Naive thymus-derived CD4-positive, alpha-beta T cell (primary cell): ENCODE measurements around the gene LDHB. TPM values are rescaled to one million over a fixed set of nuclear protein-coding genes. Genes with fewer than 3 reads are reported as not detected.
"Not testable (repeated sequence)": the region's sequence is repeated elsewhere in the genome, so short reads cannot be mapped to it uniquely, and the experiment has no call there.

ENCODE experiments used
- ATAC-seq: fragments of 150-1000 bp; cut with Tn5 transposase; 2 replicates; pipeline ENCODE4 v1.10.0; 2021; ENCODE audit warnings: mild to moderate bottlenecking, moderate library complexity
- CTCF ChIA-PET: fragments of 350-600 bp; sonication (Branson Sonifier 250); formaldehyde crosslinking; loops from one replicate; lab custom pipeline; 2021; ENCODE audit warnings: antibody characterized with exemption; lab: Charles Lee
- POLR2A ChIA-PET: fragments of 350-600 bp; sonication (Branson Sonifier 250); formaldehyde crosslinking; loops from one replicate; lab custom pipeline; 2021; ENCODE audit warnings: antibody characterized with exemption, inconsistent platforms; lab: Charles Lee
- DNase-seq, 9 donors: peaks; one replicate each; pipeline versions ENCODE4 v3.0.0 to v3.0.0-alpha.2; 2020 to 2022; ENCODE audit warnings: mixed read lengths in 1 of 9
- H3K27ac ChIP-seq: one replicate; pipeline ENCODE4 v1.7.0; 2013; ENCODE audit warnings: mild to moderate bottlenecking, low read depth, low read length, moderate library complexity
- H3K27me3 ChIP-seq, 2 donors: one replicate each; pipeline ENCODE4 v1.7.0; 2013; ENCODE audit warnings: low read length in 2 of 2, mild to moderate bottlenecking in 2 of 2, moderate library complexity in 2 of 2; ENCODE audit not compliant: control insufficient read depth in 2 of 2, insufficient read depth in 2 of 2
- H3K36me3 ChIP-seq, 3 experiments: 1 replicate in 2 of 3; 2 replicates in 1 of 3; pipeline ENCODE4 v1.7.0; 2013; ENCODE audit warnings: low read length in 3 of 3, mild to moderate bottlenecking in 3 of 3, moderate library complexity in 1 of 3; ENCODE audit not compliant: insufficient read depth in 3 of 3, control insufficient read depth in 2 of 3
- H3K4me1 ChIP-seq, 2 donors: one replicate each; pipeline ENCODE4 v1.7.0; 2013; ENCODE audit warnings: low read length in 2 of 2, mild to moderate bottlenecking in 2 of 2, moderate library complexity in 1 of 2; ENCODE audit not compliant: control insufficient read depth in 2 of 2, insufficient read depth in 2 of 2
- H3K4me3 ChIP-seq: 2 replicates; pipeline ENCODE4 v1.7.0; 2013; ENCODE audit warnings: mild to moderate bottlenecking, low read length
- H3K9me3 ChIP-seq, 3 experiments: 1 replicate in 2 of 3; 2 replicates in 1 of 3; pipeline ENCODE4 v1.7.0; 2013; ENCODE audit warnings: low read length in 3 of 3; ENCODE audit not compliant: control insufficient read depth in 2 of 3
- H3K27ac Mint-ChIP-seq, 9 donors: one replicate each; pipeline ENCODE4 v1.8.0; 2020 to 2022; ENCODE audit warnings: mixed read lengths in 9 of 9, mild to moderate bottlenecking in 8 of 9, moderate library complexity in 5 of 9, inconsistent platforms in 2 of 9
- H3K27me3 Mint-ChIP-seq, 5 donors: one replicate each; pipeline ENCODE4 v1.8.0; 2021 to 2022; ENCODE audit warnings: mixed read lengths in 5 of 5, mild to moderate bottlenecking in 1 of 5
- H3K36me3 Mint-ChIP-seq, 5 donors: one replicate each; pipeline ENCODE4 v1.8.0; 2020 to 2022; ENCODE audit warnings: mixed read lengths in 5 of 5, mild to moderate bottlenecking in 3 of 5, inconsistent platforms in 1 of 5
- H3K4me1 Mint-ChIP-seq, 7 donors: one replicate each; pipeline ENCODE4 v1.8.0; 2020 to 2022; ENCODE audit warnings: mixed read lengths in 7 of 7, mild to moderate bottlenecking in 3 of 7, inconsistent platforms in 1 of 7
- H3K4me3 Mint-ChIP-seq, 10 donors: one replicate each; pipeline ENCODE4 v1.8.0; 2020 to 2022; ENCODE audit warnings: mild to moderate bottlenecking in 10 of 10, mixed read lengths in 10 of 10, moderate library complexity in 6 of 10, inconsistent platforms in 2 of 10
- H3K9me3 Mint-ChIP-seq, 11 donors: one replicate each; pipeline ENCODE4 v1.8.0; 2020 to 2022; ENCODE audit warnings: mixed read lengths in 11 of 11, mild to moderate bottlenecking in 4 of 11, inconsistent platforms in 1 of 11, moderate library complexity in 1 of 11
- intact Hi-C, 2 donors: fragments of 100-400 bp; cut with micrococcal nuclease; formaldehyde crosslinking; loops; one replicate each; pipeline ENCODE4 v1.15.1; 2023
- polyA plus RNA-seq, 2 donors: library from polyadenylated mRNA; unstranded; fragments of 300-500 nt; fragmentation: Illumina TruSeq; gene quantifications; one replicate each; pipeline ENCODE4 v1.2.3, GENCODE V29; 2021
- total RNA-seq, 6 experiments: library from RNA in 5 of 6; stranded (reverse) in 5 of 6; gene quantifications; 1 replicate in 5 of 6; 2 replicates in 1 of 6; pipeline ENCODE4 v1.2.3 and lab custom pipeline; 2021 to 2026

Gene LDHB
- total and polyA plus RNA-seq, 7 experiments from 2014 or later = 630 to 2,849 (median 1,265) TPM

DNA sequence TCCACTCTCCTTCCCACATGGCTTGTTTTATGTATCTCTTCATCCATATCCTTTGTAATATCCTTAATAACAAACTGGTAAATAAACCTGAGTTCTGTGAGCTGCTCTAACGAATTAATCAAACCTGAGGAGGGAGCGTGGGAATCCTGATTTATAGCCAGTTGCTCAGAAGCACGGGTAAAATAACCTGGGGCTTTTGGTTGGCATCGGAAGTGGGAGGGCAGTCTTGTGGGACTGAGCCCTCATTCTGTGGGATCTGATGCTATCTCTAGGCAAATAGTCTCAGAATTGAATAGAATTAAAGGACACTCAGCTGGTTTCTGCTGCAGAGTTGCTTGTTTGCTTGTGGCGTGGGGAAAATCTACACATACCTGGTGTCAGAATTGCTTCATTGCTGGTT lies 17.5 kb upstream of the LDHB start:
- ATAC-seq = no peak
- H3K9me3 Mint-ChIP-seq = peaks cover 0 to 2% (median 0%) of the 10 kb centered on the region in 11 donors
- H3K27ac Mint-ChIP-seq = peak overlapping the region in 8 of 9 donors; percentile 50 to 92 (median 84)
- no peaks in the 10 kb centered on the region for H3K27me3 ChIP-seq
- peaks cover 6 to 50% of the 10 kb centered on the region in 2 donors for H3K4me1 ChIP-seq
- ChIA-PET CTCF (no interaction called here), POLR2A (interaction anchor here (0.6 to 6.9 kb wide), 3 partner anchors 13 to 27 kb away, joined by 3 to 54 read pairs (median 19); partner anchors contain the start of gene LDHB)
- H3K36me3 Mint-ChIP-seq = no peaks in the 10 kb centered on the region
- H3K4me1 Mint-ChIP-seq = peaks cover 26 to 67% (median 60%) of the 10 kb centered on the region in 7 donors
- H3K36me3 ChIP-seq = no peaks in the 10 kb centered on the region
- peaks cover 0 to 10% (median 0%) of the 10 kb centered on the region in 5 donors for H3K27me3 Mint-ChIP-seq
- intact Hi-C loops = loop anchor here (5.0 kb wide), 4 partner anchors 33 to 428 kb away; partner anchors contain the start of gene PYROXD1 (in 1 of the 2)
- H3K4me3 Mint-ChIP-seq = peak overlapping the region in 3 of 10 donors; percentile 49 to 91 (median 72)
- H3K4me3 ChIP-seq = no peak overlapping the region
- H3K9me3 ChIP-seq = no peaks in the 10 kb centered on the region
- no peak for DNase-seq
- H3K27ac ChIP-seq = peak overlapping the region; percentile 58

DNA sequence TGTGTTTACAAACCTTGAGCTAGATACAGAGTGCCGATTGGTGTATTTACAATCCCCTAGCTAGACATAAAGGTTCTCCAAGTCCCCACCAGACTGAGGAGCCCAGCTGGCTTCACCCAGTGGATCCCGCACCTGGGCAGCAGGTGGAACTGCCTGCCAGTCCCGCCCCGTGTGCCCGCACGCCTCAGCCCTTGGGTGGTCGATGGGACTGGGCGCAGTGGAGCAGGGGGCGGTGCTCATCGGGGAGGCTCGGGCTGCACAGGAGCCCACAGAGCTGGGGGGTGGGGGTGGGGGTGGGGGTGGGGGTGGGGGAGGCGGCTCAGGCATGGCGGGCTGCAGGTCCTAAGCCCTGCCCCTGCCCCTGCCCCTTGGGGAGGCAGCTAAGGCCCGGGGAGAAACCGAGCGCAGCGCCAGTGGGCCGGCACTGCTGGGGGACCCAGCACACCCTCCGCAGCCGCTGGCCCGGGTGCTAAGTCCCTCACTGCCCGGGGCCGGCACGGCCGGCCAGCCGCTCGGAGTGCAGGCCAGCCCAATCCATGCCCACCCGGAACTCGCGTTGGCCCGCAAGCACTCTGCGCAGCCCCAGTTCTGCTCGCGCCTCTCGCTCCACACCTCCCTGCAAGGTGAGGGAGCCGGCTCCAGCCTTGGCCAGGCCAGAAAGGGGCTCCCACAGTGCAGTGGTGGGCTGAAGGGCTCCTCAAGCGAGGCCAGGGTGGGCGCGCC lies 16.3 kb upstream of the LDHB start:
- H3K27ac ChIP-seq, H3K36me3 ChIP-seq, H3K4me3 ChIP-seq, ATAC-seq, H3K36me3 Mint-ChIP-seq, DNase-seq, H3K9me3 ChIP-seq, CTCF ChIA-PET, H3K4me3 Mint-ChIP-seq, H3K27me3 ChIP-seq, intact Hi-C loops, H3K9me3 Mint-ChIP-seq: not testable (repeated sequence)
- POLR2A ChIA-PET = interaction anchor here (0.9 to 3.3 kb wide), 2 partner anchors 16 to 54 kb away, joined by 3 to 19 read pairs; partner anchors contain the start of gene LDHB
- H3K4me1 ChIP-seq = peaks cover 6 to 39% of the 10 kb centered on the region in 2 donors
- peaks cover 22 to 57% (median 49%) of the 10 kb centered on the region in 7 donors for H3K4me1 Mint-ChIP-seq
- peaks cover 0 to 18% (median 0%) of the 10 kb centered on the region in 5 donors for H3K27me3 Mint-ChIP-seq
- H3K27ac Mint-ChIP-seq = peak overlapping the region in 1 of 9 donors; percentile 84

DNA sequence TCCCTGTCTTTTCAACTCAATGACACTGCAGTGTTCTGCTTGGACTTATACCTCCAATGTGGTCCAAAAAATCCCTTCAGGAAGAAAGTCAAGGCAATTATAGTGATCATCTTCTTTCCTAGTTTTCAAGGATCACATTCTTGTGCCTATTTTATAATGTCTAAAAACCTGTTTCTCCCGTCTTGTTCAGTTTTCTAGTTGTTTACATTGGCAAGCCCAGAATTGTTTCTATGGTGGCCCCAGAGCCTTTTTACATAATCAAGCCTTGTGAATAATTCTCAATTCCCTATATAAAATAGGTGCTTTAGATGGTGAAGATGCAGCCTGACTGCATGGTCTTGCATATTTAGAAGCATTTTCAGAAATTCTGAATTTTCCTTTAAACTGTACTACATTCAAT lies 14.5 kb upstream of the LDHB start:
- Mint-ChIP-seq H3K36me3 (peaks cover 0 to 3% (median 0%) of the 10 kb centered on the region in 5 donors), H3K27me3 (peaks cover 0 to 25% (median 0%) of the 10 kb centered on the region in 5 donors), H3K4me3 (no peak overlapping the region), H3K27ac (peak overlapping the region in 1 of 9 donors; percentile 62), H3K4me1 (peaks cover 10 to 39% (median 30%) of the 10 kb centered on the region in 7 donors), H3K9me3 (peaks cover 0 to 2% (median 0%) of the 10 kb centered on the region in 11 donors)
- intact Hi-C loops = no loop called here
- Histone ChIP-seq H3K4me3 (no peak overlapping the region), H3K9me3 (no peaks in the 10 kb centered on the region), H3K36me3 (no peaks in the 10 kb centered on the region), H3K27ac (no peak overlapping the region), H3K4me1 (peaks cover 6 to 20% of the 10 kb centered on the region in 2 donors), H3K27me3 (no peaks in the 10 kb centered on the region)
- CTCF ChIA-PET = no interaction called here
- POLR2A ChIA-PET = interaction anchor here (0.8 to 3.3 kb wide), 2 partner anchors 14 to 15 kb away, joined by 3 to 19 read pairs; partner anchors contain the start of gene LDHB
- no peak for DNase-seq
- ATAC-seq = no peak

DNA sequence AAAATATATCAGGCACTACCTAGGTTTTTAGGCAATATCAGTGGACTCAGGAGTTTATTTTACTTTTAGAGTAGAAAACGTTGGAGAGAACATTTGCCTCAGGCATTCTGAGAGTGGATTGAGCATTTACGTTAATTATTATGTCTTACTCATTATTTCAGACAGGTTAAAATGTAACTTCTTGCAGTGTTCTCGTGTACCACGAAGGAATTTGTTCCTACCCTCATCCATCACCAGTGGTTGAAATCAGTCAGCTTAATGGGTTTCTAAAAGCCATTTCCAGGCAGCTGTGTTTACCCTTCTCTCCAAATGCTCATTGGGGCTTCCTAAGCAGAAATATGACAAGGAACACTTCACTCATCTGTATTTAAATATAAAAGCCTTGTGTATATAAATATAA lies 9.1 kb upstream of the LDHB start:
- H3K27me3 ChIP-seq = no peaks in the 10 kb centered on the region
- Mint-ChIP-seq H3K4me1 (peaks cover 0 to 21% (median 3%) of the 10 kb centered on the region in 7 donors), H3K9me3 (no peaks in the 10 kb centered on the region), H3K27ac (no peak overlapping the region), H3K27me3 (peaks cover 0 to 25% (median 0%) of the 10 kb centered on the region in 5 donors), H3K36me3 (peaks cover 0 to 3% (median 0%) of the 10 kb centered on the region in 5 donors), H3K4me3 (no peak overlapping the region)
- ATAC-seq (no peak), DNase-seq (no peak)
- no peaks in the 10 kb centered on the region for H3K9me3 ChIP-seq
- ChIA-PET POLR2A (interaction anchor here (0.7 to 2.7 kb wide), 3 partner anchors 9 to 51 kb away, joined by 3 to 13 read pairs (median 3); partner anchors contain the start of gene LDHB), CTCF (interaction anchor here (0.8 to 1.0 kb wide), 2 partner anchors 12 to 32 kb away, joined by 3 read pairs; no protein-coding TSS in a partner anchor)
- no peaks in the 10 kb centered on the region for H3K4me1 ChIP-seq
- intact Hi-C loops = no loop called here
- no peak overlapping the region for H3K27ac ChIP-seq
- no peaks in the 10 kb centered on the region for H3K36me3 ChIP-seq
- H3K4me3 ChIP-seq = no peak overlapping the region

DNA sequence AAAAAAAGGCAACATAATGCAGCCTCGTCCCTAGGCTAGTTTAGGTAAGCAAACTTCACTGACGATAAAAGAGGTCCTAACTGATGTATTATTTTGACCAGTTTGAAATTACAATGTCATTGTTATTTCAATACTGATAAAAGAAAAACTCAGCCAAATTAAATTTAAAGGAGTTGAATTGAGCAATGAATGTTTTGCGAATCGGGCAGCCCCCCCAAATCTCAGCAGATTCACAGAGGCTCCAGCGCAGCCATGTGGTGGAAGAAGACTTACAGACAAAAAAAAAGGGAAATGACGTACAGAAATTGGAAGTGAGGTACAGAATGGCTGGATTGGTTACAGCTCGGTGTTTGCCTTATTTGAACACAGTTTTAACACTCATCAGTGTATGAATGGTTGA lies 8.2 kb upstream of the LDHB start:
- ATAC-seq (no peak), DNase-seq (no peak)
- Mint-ChIP-seq H3K27me3 (peaks cover 0 to 21% (median 0%) of the 10 kb centered on the region in 5 donors), H3K27ac (no peak overlapping the region), H3K4me3 (no peak overlapping the region), H3K9me3 (no peaks in the 10 kb centered on the region), H3K36me3 (peaks cover 0 to 3% (median 0%) of the 10 kb centered on the region in 5 donors), H3K4me1 (peaks cover 0 to 24% (median 5%) of the 10 kb centered on the region in 7 donors)
- POLR2A ChIA-PET = interaction anchor here (0.8 to 2.7 kb wide), 2 partner anchors 8 to 40 kb away, joined by 3 to 13 read pairs; partner anchors contain the start of gene LDHB
- intact Hi-C loops = no loop called here
- Histone ChIP-seq H3K4me3 (no peak overlapping the region), H3K27ac (no peak overlapping the region), H3K27me3 (no peaks in the 10 kb centered on the region), H3K36me3 (no peaks in the 10 kb centered on the region), H3K4me1 (no peaks in the 10 kb centered on the region), H3K9me3 (no peaks in the 10 kb centered on the region)
- CTCF ChIA-PET = interaction anchor here (0.8 to 1.0 kb wide), 2 partner anchors 13 to 33 kb away, joined by 3 read pairs; no protein-coding TSS in a partner anchor

DNA sequence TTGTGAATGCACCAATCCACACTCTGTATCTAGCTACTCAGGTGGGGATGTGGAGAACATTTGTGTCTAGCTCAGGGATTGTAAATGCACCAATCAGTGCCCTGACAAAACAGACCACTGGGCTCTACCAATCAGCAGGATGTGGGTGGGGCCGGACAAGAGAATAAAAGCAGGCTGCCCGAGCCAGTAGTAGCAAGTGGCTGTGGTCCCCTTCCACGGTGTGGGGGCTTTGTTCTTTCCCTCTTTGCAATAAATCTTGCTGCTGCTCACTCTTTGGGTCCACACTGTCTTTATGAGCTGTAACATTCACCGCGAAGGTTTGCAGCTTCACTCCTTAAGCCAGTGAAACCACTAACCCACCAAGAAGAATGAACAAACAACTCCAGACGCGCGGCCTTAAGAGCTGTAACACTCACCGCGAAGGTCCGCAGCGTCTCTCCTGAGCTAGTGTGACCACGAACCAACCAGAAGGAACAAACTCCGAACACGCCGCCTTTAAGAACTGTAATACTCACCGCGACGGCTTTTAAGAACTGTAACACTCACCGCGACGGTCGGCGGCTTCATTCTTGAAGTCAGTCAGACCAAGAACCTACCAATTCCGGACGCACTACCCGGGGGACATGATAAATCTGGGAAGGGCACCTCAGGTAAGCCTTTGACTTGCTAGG lies 4.6 kb upstream of the LDHB start:
- peaks cover 0 to 4% (median 0%) of the 10 kb centered on the region in 3 experiments for H3K36me3 ChIP-seq
- intact Hi-C loops = no loop called here
- Mint-ChIP-seq H3K27me3 (peaks cover 0 to 8% (median 0%) of the 10 kb centered on the region in 5 donors), H3K4me3 (no peak overlapping the region), H3K9me3 (no peaks in the 10 kb centered on the region), H3K27ac (no peak overlapping the region), H3K4me1 (peaks cover 3 to 41% (median 30%) of the 10 kb centered on the region in 7 donors), H3K36me3 (peaks cover 0 to 4% (median 3%) of the 10 kb centered on the region in 5 donors)
- peaks cover 7 to 19% of the 10 kb centered on the region in 2 donors for H3K4me1 ChIP-seq
- ATAC-seq (no peak), DNase-seq (no peak)
- H3K4me3 ChIP-seq = no peak overlapping the region
- no peaks in the 10 kb centered on the region for H3K27me3 ChIP-seq
- no peak overlapping the region for H3K27ac ChIP-seq
- ChIA-PET POLR2A (interaction anchor here (4.5 kb wide), 1 partner anchor 16 kb away, joined by 54 read pairs; no protein-coding TSS in a partner anchor), CTCF (interaction anchor here (0.6 to 1.2 kb wide), 2 partner anchors 17 to 212 kb away, joined by 3 read pairs; no protein-coding TSS in a partner anchor)
- H3K9me3 ChIP-seq = no peaks in the 10 kb centered on the region
